Measurements from ENCODE around the gene TPCN1. TPM values are rescaled to one million over a fixed set of nuclear protein-coding genes. Genes with fewer than 3 reads are reported as not detected.
A peak's percentile ranks its signal among the peaks of the same experiment; 100 is the strongest.

The TPCN1 gene
- total RNA-seq, 1 experiment from 2014 or later: 42.7 TPM

DNA sequence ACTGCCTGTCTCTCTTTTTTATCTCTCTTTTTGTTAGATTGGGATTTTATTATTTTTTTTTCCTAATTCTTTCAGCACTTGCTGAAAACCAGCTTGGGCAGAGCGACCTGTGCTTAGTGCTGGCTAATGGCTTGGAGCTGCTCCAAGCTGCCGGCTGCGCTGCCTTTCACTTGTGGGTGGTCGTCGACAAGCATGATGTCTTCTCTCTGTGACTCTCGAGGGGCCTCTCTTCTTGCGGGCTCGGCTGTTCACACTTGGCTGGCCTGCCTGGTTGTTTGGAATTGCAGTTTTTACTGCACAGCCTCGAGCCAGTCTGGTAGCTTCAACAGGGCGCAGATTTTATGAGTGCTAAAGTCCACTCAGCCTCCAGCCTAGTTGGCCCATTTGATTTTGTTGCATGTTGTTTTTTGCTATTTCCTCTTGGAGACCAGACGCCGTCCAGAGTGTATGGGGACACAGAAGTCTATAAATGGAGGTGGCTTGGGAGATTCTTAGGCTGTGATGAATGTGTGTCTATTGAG is 18.6 kb downstream of the TPCN1 start:
- no peak overlapping the region for H2AFZ ChIP-seq
- no peak for DNase-seq
- peaks cover 27% of the 10 kb centered on the region for H3K79me2 ChIP-seq (ENCODE audit: low read depth)
- ChIA-PET POLR2A (ENCODE audit: unreplicated experiment) (no interaction called here), CTCF (no interaction called here)
- BruUV-seq (replicated peaks): no TSS peak
- no peaks in the 10 kb centered on the region for H3K36me3 ChIP-seq (ENCODE audit: low read depth)
- H3K4me1 ChIP-seq (replicated peaks; ENCODE audit: insufficient read depth): peaks cover 81% of the 10 kb centered on the region
- TF ChIP-seq EZH2 (IDR thresholded peaks at IDR 0.05; ENCODE audit: low read depth): no peak
- TF ChIP-seq, protein P1, sequence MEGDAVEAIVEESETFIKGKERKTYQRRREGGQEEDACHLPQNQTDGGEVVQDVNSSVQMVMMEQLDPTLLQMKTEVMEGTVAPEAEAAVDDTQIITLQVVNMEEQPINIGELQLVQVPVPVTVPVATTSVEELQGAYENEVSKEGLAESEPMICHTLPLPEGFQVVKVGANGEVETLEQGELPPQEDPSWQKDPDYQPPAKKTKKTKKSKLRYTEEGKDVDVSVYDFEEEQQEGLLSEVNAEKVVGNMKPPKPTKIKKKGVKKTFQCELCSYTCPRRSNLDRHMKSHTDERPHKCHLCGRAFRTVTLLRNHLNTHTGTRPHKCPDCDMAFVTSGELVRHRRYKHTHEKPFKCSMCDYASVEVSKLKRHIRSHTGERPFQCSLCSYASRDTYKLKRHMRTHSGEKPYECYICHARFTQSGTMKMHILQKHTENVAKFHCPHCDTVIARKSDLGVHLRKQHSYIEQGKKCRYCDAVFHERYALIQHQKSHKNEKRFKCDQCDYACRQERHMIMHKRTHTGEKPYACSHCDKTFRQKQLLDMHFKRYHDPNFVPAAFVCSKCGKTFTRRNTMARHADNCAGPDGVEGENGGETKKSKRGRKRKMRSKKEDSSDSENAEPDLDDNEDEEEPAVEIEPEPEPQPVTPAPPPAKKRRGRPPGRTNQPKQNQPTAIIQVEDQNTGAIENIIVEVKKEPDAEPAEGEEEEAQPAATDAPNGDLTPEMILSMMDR (conservative IDR thresholded peaks at IDR 0.05): no peak
- no peaks in the 10 kb centered on the region for H4K20me1 ChIP-seq (ENCODE audit: insufficient read depth)
- H3K27me3 ChIP-seq (ENCODE audit: insufficient read depth, low read depth): no peaks in the 10 kb centered on the region
- H3K9me3 ChIP-seq (ENCODE audit: insufficient read depth, low read depth): no peaks in the 10 kb centered on the region
- intact Hi-C loops (cut with micrococcal nuclease; ENCODE audit: unreplicated experiment): loop anchor here (5.0 kb wide), 1 partner anchor 43 kb away; no protein-coding TSS in a partner anchor
- H3K27ac ChIP-seq: peak overlapping the region; percentile 93
- no peak overlapping the region for H3K4me3 ChIP-seq
- H3K9me2 ChIP-seq (ENCODE audit: insufficient read depth): no peaks in the 10 kb centered on the region
- H3F3A ChIP-seq (ENCODE audit: insufficient read depth, low read depth): peaks cover 54% of the 10 kb centered on the region
- H3K4me2 ChIP-seq: peak overlapping the region; percentile 66

DNA sequence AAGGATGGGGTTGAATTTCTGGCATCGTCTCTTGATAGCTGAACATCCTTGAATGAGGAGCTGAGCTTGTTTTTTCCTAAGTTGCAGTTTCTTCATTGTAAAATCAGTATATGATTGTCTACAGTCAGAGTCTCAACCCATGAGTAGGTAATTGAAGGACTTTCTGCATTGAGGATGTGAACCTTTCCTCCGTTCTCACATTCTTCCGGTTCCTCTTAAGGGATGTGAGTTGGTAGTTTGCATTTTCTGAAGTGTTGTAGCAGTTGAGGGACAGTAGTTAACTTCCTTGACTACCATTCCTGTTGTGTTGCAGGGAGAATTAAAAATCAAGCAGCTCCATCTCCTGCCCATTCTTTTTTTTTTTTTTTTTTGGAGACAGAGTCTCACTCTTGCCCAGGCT is 19.1 kb downstream of the TPCN1 start:
- no peaks in the 10 kb centered on the region for H4K20me1 ChIP-seq (ENCODE audit: insufficient read depth)
- H3K9me2 ChIP-seq (ENCODE audit: insufficient read depth): no peaks in the 10 kb centered on the region
- H3K4me1 ChIP-seq (replicated peaks; ENCODE audit: insufficient read depth): peaks cover 83% of the 10 kb centered on the region
- H3K9me3 ChIP-seq (ENCODE audit: insufficient read depth, low read depth): no peaks in the 10 kb centered on the region
- TF ChIP-seq, protein P1 (conservative IDR thresholded peaks at IDR 0.05): no peak
- TF ChIP-seq EZH2 (IDR thresholded peaks at IDR 0.05; ENCODE audit: low read depth): no peak
- H3K27me3 ChIP-seq (ENCODE audit: insufficient read depth, low read depth): no peaks in the 10 kb centered on the region
- ChIA-PET POLR2A (ENCODE audit: unreplicated experiment) (interaction anchor here (0.6 kb wide), 1 partner anchor 56 kb away, joined by 3 read pairs; no protein-coding TSS in a partner anchor), CTCF (no interaction called here)
- BruUV-seq (replicated peaks): no TSS peak
- DNase-seq: no peak
- H2AFZ ChIP-seq: no peak overlapping the region
- no peaks in the 10 kb centered on the region for H3K36me3 ChIP-seq (ENCODE audit: low read depth)
- intact Hi-C loops (cut with micrococcal nuclease; ENCODE audit: unreplicated experiment): loop anchor here (5.0 kb wide), 1 partner anchor 43 kb away; no protein-coding TSS in a partner anchor
- peaks cover 59% of the 10 kb centered on the region for H3F3A ChIP-seq (ENCODE audit: insufficient read depth, low read depth)
- H3K27ac ChIP-seq: peak overlapping the region; percentile 93
- H3K4me2 ChIP-seq: peak overlapping the region; percentile 66
- H3K4me3 ChIP-seq: no peak overlapping the region; the same call in 1 of the 2 replicates
- H3K79me2 ChIP-seq (ENCODE audit: low read depth): peaks cover 29% of the 10 kb centered on the region

DNA sequence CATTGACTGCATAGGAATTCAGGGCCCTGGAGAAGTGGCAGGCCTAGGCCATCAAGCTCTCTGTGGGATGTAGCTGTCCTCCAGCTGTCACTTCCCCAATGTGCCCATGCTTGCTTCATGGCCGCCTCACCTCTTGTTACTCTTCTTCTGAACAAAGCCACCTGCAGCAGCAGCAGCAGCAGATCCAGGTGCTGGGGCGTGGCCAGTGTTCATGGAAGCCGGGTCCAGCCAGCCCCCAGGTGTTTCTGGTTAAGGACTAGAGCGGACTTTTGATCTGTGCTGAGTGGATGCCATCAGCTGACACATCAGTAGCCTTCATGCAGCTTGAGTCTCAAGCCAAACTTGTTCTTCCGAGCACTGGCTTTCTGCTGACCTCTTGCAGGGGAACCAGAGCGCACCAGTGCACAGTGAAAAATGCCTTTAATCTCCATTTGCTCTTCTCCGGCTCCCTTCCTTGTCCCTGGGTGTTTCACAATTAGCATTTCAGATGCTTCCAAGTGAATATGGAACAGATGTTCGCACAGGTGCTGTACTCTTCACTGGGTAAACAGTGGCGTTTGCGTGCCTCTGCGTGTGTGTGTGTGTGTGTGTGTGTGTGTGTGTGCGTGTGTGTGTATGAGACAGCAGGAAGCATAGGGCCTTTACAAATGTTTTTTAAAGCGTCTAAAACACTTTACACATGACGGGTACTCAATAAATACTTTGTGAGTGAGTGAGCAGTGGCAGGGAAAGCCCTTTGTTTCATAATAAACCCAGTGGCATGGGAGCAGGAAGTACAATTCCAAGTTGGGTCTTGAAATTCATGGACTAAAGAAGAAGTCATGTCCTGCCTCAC is 20.1 kb downstream of the TPCN1 start:
- H3K36me3 ChIP-seq (ENCODE audit: low read depth): no peaks in the 10 kb centered on the region
- H3K4me3 ChIP-seq: peak overlapping the region; percentile 36; the same call in 1 of the 2 replicates
- H3K4me1 ChIP-seq (replicated peaks; ENCODE audit: insufficient read depth): peaks cover 86% of the 10 kb centered on the region
- BruUV-seq (replicated peaks): no TSS peak
- intact Hi-C loops (cut with micrococcal nuclease; ENCODE audit: unreplicated experiment): loop anchor here (1.0 to 5.0 kb wide), 3 partner anchors 10 to 44 kb away; no protein-coding TSS in a partner anchor
- H4K20me1 ChIP-seq (ENCODE audit: insufficient read depth): 0 out of 2 replicates have a peak, but pooled peaks cover 4% of the 10 kb centered on the region
- H3K9me3 ChIP-seq (ENCODE audit: insufficient read depth, low read depth): no peaks in the 10 kb centered on the region
- no peaks in the 10 kb centered on the region for H3K9me2 ChIP-seq (ENCODE audit: insufficient read depth)
- H3K27ac ChIP-seq: peak overlapping the region; percentile 93
- ChIA-PET CTCF (interaction anchor here (0.5 kb wide), 1 partner anchor 44 kb away, joined by 3 read pairs; no protein-coding TSS in a partner anchor), POLR2A (ENCODE audit: unreplicated experiment) (interaction anchor here (0.5 to 0.6 kb wide), 2 partner anchors 20 to 57 kb away, joined by 3 to 4 read pairs; partner anchors contain the start of gene TPCN1)
- TF ChIP-seq EZH2 (IDR thresholded peaks at IDR 0.05; ENCODE audit: low read depth): no peak
- TF ChIP-seq, protein P1 (conservative IDR thresholded peaks at IDR 0.05): no peak
- no peaks in the 10 kb centered on the region for H3K27me3 ChIP-seq (ENCODE audit: insufficient read depth, low read depth)
- H3K79me2 ChIP-seq (ENCODE audit: low read depth): peaks cover 29% of the 10 kb centered on the region
- peaks cover 67% of the 10 kb centered on the region for H3F3A ChIP-seq (ENCODE audit: insufficient read depth, low read depth)
- H3K4me2 ChIP-seq: peak overlapping the region; percentile 66
- peak; percentile 60 to 99 for DNase-seq
- H2AFZ ChIP-seq: no peak overlapping the region

Measured in PC-9 (cell line).